ENCODE data around the gene FOXL3.

DNA sequence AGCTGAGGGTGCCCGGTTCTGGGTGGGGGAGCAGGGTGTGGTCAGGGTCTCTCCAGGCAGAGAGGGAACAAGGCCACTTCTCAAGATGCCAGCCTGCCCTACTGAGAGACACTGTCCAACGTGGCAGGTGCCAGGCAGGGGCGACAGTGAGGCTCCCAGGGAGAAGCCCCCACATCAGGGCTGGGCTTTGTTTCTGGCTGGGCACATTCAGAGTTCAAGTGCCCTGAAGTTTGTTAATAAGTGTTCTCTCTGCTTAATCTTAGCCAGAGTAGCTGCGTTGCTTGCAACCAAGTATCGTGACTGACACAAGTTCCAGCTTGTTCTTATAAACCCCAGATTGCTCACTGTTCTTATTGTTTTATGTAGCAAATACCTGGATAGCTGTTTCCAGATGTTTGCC is 21.8 kb downstream of the FOXL3 start:
- TF ChIP-seq, protein P1, sequence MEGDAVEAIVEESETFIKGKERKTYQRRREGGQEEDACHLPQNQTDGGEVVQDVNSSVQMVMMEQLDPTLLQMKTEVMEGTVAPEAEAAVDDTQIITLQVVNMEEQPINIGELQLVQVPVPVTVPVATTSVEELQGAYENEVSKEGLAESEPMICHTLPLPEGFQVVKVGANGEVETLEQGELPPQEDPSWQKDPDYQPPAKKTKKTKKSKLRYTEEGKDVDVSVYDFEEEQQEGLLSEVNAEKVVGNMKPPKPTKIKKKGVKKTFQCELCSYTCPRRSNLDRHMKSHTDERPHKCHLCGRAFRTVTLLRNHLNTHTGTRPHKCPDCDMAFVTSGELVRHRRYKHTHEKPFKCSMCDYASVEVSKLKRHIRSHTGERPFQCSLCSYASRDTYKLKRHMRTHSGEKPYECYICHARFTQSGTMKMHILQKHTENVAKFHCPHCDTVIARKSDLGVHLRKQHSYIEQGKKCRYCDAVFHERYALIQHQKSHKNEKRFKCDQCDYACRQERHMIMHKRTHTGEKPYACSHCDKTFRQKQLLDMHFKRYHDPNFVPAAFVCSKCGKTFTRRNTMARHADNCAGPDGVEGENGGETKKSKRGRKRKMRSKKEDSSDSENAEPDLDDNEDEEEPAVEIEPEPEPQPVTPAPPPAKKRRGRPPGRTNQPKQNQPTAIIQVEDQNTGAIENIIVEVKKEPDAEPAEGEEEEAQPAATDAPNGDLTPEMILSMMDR (IDR thresholded peaks at IDR 0.05; ENCODE audit: low read depth, low read length, missing input control): no peak
- TF ChIP-seq YY1 (IDR thresholded peaks at IDR 0.05): no peak
- TF ChIP-seq, protein P2, sequence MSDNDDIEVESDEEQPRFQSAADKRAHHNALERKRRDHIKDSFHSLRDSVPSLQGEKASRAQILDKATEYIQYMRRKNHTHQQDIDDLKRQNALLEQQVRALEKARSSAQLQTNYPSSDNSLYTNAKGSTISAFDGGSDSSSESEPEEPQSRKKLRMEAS (IDR thresholded peaks at IDR 0.05): no peak

All from liver (tissue), 2 donors.